A673 (cell line): Measurements from ENCODE around the gene TMEM63A. TPM values are rescaled to one million over a fixed set of nuclear protein-coding genes. Genes with fewer than 3 reads are reported as not detected.

Experiments
- BruUV-seq: library from RNA; stranded (reverse); fragments of 400-500 nt; replicated peaks from 2 replicates; lab custom pipeline; 2021; lab: Mats Ljungman, UMichigan
- CTCF ChIA-PET: fragments of 300-600 bp; sonication (Branson Sonifier 250); formaldehyde crosslinking; loops from one replicate; lab custom pipeline; 2022; ENCODE audit warnings: antibody characterized with exemption; lab: Charles Lee
- POLR2A ChIA-PET: fragments of 300-600 bp; sonication (Branson Sonifier 250); formaldehyde crosslinking; loops from one replicate; lab custom pipeline; 2022; ENCODE audit warnings: antibody characterized with exemption; ENCODE audit not compliant: low non-redundant PET; lab: Charles Lee
- DNase-seq: peaks from one replicate; pipeline ENCODE4 v3.0.0-alpha.2; 2015; ENCODE audit warnings: low spot score
- H3K27ac ChIP-seq: fragments of 200-600 bp; sonication (generic); 2 replicates; pipeline ENCODE4 v1.5.1; 2016; ENCODE audit warnings: mixed run types, low read depth, mild to moderate bottlenecking, mixed read lengths, antibody characterized with exemption, low read length; ENCODE audit not compliant: poor library complexity, severe bottlenecking
- H3K27me3 ChIP-seq: fragments of 200-600 bp; sonication (generic); replicated peaks from 2 replicates; pipeline ENCODE4 v1.6.1; 2017; ENCODE audit warnings: mixed run types, low read depth, mild to moderate bottlenecking, mixed read lengths, antibody characterized with exemption, low read length; ENCODE audit not compliant: insufficient read depth, poor library complexity
- H3K36me3 ChIP-seq: fragments of 200-600 bp; sonication (generic); 2 replicates; pipeline ENCODE4 v1.6.1; 2016; ENCODE audit warnings: mixed run types, mild to moderate bottlenecking, mixed read lengths, antibody characterized with exemption, low read length; ENCODE audit not compliant: insufficient read depth, poor library complexity, severe bottlenecking
- H3K4me1 ChIP-seq: fragments of 200-600 bp; sonication (generic); 2 replicates; pipeline ENCODE4 v1.6.1; 2017; ENCODE audit warnings: mixed run types, mild to moderate bottlenecking, mixed read lengths, antibody characterized with exemption, low read length; ENCODE audit not compliant: insufficient read depth, poor library complexity, severe bottlenecking
- H3K4me3 ChIP-seq: fragments of 200-600 bp; sonication (generic); 2 replicates; pipeline ENCODE4 v1.5.1; 2016; ENCODE audit warnings: low read depth, mixed run types, mild to moderate bottlenecking, mixed read lengths, low read length; ENCODE audit not compliant: poor library complexity, severe bottlenecking
- H3K9me3 ChIP-seq: fragments of 200-600 bp; sonication (generic); 2 replicates; pipeline ENCODE4 v1.6.1; 2016; ENCODE audit warnings: mixed run types, low read depth, mild to moderate bottlenecking, mixed read lengths, antibody characterized with exemption, low read length; ENCODE audit not compliant: poor library complexity, severe bottlenecking
- CTCF ChIP-seq: fragments of 300-800, 200-600 bp; sonication (generic); conservative IDR thresholded peaks from 2 replicates; pipeline ENCODE4 v1.5.1; 2017; ENCODE audit warnings: low read depth, mild to moderate bottlenecking, antibody characterized with exemption, low read length, moderate library complexity, mixed read lengths
- EZH2 ChIP-seq: fragments of 200-600 bp; sonication (generic); IDR thresholded peaks from 2 replicates; pipeline ENCODE4 v1.6.1; 2017; ENCODE audit warnings: borderline replicate concordance, low read depth, mild to moderate bottlenecking, mixed read lengths, antibody characterized with exemption, low read length; ENCODE audit not compliant: poor library complexity, severe bottlenecking
- intact Hi-C: fragments of 100-400 bp; cut with micrococcal nuclease; formaldehyde crosslinking; loops from one replicate; pipeline ENCODE4 v1.10.0; 2022; ENCODE audit not compliant: unreplicated experiment
- total RNA-seq: library from RNA; stranded (reverse); gene quantifications from 2 replicates; pipeline ENCODE4 v1.2.3, GENCODE V29; 2021

TMEM63A gene
- total RNA-seq, 1 experiment from 2014 or later: 25.3 TPM

DNA sequence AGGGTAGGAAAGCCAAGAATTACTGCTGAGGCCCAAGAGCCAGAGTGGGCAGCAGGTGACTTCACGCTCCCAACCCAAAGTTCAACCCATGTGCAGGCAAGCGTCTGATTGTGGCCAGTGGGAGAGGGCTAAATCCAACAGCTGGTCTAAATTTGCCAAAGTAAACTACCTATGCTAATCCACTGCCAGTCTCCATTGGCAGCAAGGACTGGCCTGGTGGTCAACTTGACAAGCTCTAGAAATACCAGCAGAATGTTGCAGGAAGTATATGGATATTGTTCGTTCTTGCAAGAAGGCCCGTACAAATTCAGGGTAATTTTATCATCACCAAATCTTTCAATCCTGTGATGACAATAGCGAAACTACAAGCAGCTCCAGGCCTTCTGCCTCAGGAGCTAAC, 1.5 kb downstream of the TMEM63A start:
- H3K27me3 ChIP-seq: no peaks in the 10 kb centered on the region
- H3K36me3 ChIP-seq: no peaks in the 10 kb centered on the region
- no peaks in the 10 kb centered on the region for H3K9me3 ChIP-seq
- no peak for DNase-seq
- intact Hi-C loops: no loop called here
- CTCF ChIA-PET: no interaction called here
- TF ChIP-seq EZH2 (no peak), CTCF (no peak)
- no peak overlapping the region for H3K4me3 ChIP-seq
- no TSS peak for BruUV-seq
- POLR2A ChIA-PET: no interaction called here
- no peak overlapping the region for H3K27ac ChIP-seq
- peaks cover 6% of the 10 kb centered on the region for H3K4me1 ChIP-seq

DNA sequence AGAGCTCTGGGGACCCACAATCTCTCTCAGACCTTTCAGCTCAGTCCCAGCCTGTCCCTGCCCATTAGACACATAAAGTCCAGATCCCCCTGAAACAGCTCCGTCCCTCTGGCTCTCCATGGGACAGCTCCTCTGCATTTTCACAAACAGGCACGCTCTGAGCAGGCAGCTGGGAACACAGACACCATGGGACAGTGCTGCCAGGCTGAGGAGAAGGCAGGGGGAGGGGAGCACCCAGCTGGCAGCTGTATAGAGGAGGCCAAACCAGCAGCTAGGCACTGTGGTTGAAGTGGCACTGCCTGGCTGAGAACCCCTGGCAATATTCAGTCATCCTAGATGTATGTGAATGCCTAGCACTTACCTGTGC, 2.0 kb downstream of the TMEM63A start:
- TF ChIP-seq CTCF (no peak), EZH2 (no peak)
- CTCF ChIA-PET: no interaction called here
- POLR2A ChIA-PET: no interaction called here
- Histone ChIP-seq H3K4me3 (no peak overlapping the region), H3K36me3 (no peaks in the 10 kb centered on the region), H3K27ac (no peak overlapping the region), H3K9me3 (no peaks in the 10 kb centered on the region), H3K27me3 (no peaks in the 10 kb centered on the region), H3K4me1 (peaks cover 6% of the 10 kb centered on the region)
- no TSS peak for BruUV-seq
- no peak for DNase-seq
- intact Hi-C loops: no loop called here

DNA sequence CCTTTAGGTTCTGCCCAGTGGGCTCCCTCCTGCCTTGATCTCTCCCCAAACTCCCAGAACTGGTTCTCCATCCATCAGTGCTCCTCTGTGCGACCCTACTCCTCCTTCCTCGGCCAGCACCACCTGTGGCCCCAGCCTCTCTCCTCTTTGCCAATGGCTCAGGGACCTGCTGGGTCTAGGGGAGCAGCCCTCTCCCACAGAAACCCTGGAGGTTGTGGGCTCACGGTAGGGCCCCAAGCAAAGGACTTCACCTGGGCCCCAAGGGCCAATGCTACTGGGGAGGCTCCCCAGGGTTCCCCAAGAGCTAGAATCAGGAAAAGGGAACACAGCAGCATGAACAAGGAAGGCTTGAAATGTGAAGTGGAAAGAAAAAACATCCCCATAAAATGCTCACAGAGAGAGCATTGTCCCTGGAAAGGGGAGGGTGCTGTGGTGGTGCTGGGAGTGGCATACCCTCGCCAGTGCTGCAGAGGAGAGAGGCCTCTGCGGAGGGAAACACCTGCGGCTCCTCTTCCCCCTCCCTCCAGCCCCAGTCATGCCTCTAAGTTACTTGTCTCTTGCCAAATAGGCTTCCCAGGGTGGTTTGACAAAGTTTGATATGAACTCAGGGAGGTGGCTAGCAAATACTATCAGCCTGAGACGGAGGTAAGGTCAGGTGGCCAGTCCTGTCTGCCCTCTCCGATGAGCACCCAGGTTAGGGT, 2.5 kb downstream of the TMEM63A start:
- TF ChIP-seq CTCF: no peak
- no peak for TF ChIP-seq EZH2
- CTCF ChIA-PET: no interaction called here
- H3K36me3 ChIP-seq: no peaks in the 10 kb centered on the region

More for the DNA sequence above, 2.5 kb downstream of the TMEM63A start:
- DNase-seq: no peak
- H3K9me3 ChIP-seq: no peaks in the 10 kb centered on the region
- H3K4me1 ChIP-seq: peaks cover 6% of the 10 kb centered on the region
- H3K27ac ChIP-seq: no peak overlapping the region
- POLR2A ChIA-PET: no interaction called here
- intact Hi-C loops: no loop called here
- no TSS peak for BruUV-seq
- no peak overlapping the region for H3K4me3 ChIP-seq
- no peaks in the 10 kb centered on the region for H3K27me3 ChIP-seq
